SIG-M5 treated with dmso at 0.1 percent for 504 hours (cell line): ENCODE results near the gene RAD51B.

ENCODE experiments used
- DNase-seq: peaks from one replicate; lab custom pipeline; 2025; ENCODE audit not compliant: unreplicated experiment; lab: John Stamatoyannopoulos, UW

RAD51B gene

DNA sequence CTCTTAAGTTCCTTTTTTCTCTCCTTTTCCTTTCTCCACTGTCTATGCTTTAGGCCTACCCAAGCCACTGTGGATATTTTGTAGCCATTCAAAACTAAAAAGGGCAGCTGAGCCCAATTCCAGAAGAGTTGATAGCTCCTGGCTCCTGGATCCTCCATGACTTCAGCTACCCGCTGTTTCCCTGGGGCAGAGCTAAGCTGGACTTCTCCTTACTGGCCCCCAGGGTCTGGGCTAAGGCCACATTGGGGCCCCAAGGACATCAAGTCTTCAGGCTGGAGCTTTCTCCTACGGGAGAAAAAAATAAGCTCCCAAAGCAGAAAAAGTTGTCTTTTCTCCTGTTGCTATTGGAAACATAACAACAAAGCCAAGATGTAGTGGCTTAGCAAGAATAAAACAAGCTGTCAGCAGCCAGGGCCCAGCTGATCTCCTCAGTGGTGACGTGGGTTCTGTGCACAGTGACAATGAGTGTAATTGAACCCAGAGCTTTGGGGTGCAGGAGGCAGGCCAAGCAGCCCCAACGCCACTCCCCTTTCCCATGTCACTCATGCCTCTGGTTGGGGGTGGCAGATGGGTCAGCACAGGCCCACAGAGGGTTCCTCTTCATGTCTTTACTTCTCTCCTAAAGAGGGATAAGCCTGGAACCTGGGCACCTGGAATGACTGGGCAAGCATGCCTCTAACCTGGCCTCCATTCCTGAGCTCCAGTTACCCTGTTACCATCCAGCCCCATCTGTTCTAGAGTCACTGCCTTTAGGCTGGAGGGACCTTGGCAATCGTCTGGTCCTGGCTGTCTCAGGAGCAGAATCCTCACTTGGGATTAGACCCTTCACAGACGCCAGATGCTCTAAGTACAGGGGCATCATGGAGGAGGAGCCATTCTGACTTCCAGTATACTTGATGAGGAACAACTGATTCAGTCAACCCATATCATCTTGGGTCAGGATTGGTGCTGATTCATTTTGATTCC, 802.1 kb downstream of the RAD51B start:
- DNase-seq = no peak

GRCh38 chr14:68622856-68623255, 803.3 kb downstream of the RAD51B start:
- no peak for DNase-seq

DNA sequence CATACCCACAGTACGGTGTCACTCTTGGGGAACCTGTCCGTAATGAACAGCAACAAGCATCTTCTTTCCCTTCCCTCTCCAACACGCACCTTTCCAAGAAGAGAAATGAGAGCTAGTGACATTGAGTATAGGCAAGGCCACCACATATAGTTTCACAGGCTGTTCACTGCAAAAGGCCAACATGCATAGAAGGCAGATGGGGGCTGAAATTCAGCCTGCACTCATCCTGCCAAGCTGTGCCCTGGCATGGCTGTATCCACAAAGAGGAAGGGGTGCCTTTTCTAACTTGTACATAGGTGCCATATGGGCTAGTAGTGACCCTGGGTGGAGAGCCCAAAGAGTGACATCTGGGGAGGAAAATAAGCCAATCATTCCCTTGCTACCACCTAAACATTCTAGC, 803.7 kb downstream of the RAD51B start:
- DNase-seq = no peak

DNA sequence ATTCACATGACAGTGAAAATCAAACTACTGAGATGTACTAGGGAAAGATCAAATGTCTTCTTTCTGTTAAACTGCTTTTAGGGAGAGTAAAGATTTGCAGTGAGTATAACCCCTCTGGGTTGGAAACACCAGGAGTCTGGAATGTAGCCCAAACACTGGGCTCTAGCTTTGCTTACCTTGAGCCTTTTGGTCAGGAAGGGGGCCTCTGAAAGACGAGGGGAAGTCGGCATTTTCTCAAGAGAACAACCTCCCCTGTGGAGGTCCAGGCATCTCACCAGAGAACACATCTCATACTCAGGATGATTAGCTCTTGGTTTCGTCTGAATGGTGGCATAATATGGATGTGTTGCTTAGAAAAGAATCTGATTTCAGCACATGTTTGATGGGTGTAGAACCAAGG, 804.2 kb downstream of the RAD51B start:
- DNase-seq = no peak

- no peak for DNase-seq
These were observed 805.1 kb downstream of the RAD51B start for GRCh38 chr14:68624541-68625220.

DNA sequence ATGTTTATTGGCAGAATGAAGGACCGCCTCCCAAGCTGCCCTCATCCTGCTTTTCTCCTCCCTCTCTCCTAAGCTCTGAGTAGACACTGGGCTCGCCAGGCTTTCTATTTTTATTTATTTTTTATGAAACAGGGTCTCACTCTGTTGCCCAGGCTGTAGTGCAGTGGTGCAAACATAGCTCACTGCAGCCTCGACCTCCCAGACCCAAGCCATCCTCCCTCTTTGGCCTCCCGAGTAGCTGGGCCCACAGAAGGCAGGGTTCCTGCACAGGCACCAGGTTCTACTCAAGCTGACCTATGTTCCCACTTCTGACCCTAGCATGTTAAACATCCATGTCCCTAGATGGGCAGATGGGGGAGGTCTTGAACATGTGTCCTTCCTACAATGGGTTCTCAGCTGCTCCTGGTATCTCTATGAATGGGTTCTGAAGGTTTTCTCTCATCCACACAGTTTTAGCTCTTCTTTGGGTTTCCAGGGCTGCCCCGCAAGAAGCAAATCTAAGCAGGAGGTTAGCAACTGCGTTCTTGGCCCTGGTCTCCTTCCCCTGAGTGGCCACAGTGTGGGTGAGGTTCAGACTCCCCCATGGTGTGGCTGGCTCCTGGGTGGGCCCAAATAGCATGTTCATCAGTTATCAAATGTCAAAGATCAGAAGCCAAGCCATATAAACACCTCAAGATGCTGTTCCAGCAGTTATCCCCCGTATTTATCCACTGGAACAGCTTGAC, 805.9 kb downstream of the RAD51B start:
- no peak for DNase-seq

GRCh38 chr14:68626386-68626785, 806.8 kb downstream of the RAD51B start:
- no peak for DNase-seq

DNA sequence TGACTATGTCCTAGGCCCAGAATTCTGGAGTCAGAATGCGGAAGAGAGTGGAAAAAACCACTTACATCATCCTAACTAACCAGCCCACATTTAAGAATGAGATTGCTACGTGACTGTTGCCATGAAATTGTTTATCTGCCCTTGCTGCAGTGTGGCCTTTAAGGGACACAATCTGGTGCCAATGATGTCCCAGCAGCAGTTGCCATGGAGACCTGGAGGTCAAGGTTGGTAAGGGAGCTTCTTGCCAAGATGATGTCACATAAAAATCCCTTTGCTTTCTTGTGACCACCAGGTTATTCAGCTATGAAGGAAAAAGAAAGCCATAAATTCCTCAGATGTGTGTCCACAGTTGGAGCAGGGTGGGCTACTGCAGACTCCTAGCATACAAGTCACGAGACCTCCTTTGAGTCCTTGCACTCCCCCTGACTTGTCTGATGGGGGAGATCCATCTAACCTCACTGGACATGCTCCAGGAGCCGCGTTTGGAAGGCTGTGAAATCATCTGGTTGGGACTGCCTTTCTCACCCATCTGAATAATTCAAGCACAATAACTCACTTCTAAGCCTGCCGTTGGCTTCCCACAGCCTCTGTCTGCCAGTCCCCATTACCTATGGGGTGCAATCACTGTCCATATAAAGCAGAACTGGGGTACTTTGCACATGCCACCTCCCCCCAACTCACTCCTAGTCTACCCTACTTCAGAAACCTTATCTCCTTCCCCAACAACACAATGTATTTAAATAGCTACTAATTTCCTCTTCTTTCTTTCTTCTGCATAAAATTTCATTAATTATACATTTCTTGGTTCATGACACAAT, 807.7 kb downstream of the RAD51B start:
- no peak for DNase-seq

DNA sequence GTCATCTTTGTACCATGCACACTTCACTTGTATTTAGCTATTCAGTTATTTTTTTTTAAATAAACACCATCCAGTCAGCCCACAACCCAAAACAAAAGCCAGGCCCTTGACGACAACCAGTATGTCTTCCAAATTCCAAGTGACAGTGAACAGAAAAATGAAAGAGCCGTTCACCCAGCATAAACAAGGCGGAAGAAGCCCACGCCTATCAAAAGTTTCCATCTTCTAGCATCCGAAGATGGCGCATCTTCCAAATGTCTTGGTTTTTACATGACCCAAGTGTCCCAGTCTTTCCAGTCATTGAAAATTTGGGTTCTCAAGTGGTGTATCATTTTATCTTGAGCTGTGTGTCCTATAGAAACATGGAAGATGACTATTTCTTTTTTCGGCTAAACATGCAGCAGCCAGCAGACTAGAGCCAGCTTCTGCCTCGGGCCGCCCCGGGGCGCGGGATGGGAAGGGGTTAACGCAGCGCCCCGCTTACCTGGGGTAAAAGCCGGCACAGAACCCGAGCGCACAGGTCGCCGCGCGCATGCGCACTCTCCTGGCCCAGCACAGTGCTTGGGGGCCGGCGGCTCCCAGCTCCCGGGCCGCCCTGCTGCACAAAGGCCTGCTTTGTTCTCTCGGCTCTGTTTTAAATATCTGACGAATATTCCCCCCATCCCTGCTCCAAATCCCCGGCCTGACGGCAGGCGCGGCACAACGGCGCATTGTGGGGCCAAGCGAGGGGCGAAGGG, 808.5 kb downstream of the RAD51B start:
- no peak for DNase-seq

GRCh38 chr14:68628605-68629310, 809.2 kb downstream of the RAD51B start:
- DNase-seq = peak; percentile 56

DNA sequence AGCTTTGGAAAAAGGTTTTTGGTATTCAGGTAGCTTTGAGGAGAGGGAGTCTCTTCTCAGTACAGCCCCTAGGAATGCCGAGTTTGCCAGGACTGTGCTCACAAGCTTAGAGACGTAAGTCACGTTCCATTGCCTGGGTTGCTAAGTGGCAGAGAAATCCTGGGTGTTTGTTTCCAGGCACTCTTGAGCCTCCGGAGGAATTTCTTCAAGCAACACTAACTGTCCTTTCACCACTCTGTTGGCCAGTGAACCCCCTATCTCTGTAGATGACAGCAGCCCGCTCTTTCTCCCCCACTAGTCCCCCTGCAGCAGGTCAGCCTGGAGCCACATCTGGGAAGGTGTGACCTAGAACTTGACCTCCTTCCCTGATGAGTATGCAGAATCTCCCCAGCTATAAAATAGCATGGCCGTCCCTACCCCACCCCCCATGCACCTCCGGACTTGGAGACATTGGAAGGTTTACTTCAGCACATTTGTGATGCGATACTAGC, 810.5 kb downstream of the RAD51B start:
- DNase-seq = no peak

GRCh38 chr14:68630611-68631393, 811.2 kb downstream of the RAD51B start:
- no peak for DNase-seq

GRCh38 chr14:68631394-68632053, 811.9 kb downstream of the RAD51B start:
- no peak for DNase-seq

GRCh38 chr14:68632054-68632895, 812.7 kb downstream of the RAD51B start:
- no peak for DNase-seq

GRCh38 chr14:68633131-68633991, 813.8 kb downstream of the RAD51B start:
- DNase-seq = no peak

- no peak for DNase-seq
These were observed 814.8 kb downstream of the RAD51B start for GRCh38 chr14:68634332-68634731.
